ELR (cell line): ENCODE results near the gene CDH13.

Experiments
- DNase-seq: peaks from one replicate; pipeline ENCODE4 v3.0.0-alpha.2; 2015; ENCODE audit warnings: low read depth

Gene CDH13

DNA sequence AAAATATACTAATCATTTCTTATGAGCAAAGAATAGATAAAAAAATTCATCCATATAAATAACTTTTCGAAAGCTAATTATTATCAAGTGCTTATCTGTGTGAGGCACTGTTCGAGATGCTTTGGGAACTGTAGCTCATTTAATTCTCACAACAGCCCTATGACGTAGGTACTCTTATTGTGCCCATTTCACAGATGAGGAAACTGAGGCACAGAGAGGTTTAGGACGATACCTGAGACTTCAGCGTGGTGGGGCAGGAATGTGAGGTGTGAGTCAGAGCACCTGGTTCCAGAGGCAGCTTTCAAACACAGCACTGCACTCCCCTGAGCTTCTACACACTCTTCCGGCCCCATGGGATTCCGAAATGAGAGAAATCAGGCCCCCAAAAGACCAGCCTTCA, 995.2 kb downstream of the CDH13 start:
- no peak for DNase-seq

DNA sequence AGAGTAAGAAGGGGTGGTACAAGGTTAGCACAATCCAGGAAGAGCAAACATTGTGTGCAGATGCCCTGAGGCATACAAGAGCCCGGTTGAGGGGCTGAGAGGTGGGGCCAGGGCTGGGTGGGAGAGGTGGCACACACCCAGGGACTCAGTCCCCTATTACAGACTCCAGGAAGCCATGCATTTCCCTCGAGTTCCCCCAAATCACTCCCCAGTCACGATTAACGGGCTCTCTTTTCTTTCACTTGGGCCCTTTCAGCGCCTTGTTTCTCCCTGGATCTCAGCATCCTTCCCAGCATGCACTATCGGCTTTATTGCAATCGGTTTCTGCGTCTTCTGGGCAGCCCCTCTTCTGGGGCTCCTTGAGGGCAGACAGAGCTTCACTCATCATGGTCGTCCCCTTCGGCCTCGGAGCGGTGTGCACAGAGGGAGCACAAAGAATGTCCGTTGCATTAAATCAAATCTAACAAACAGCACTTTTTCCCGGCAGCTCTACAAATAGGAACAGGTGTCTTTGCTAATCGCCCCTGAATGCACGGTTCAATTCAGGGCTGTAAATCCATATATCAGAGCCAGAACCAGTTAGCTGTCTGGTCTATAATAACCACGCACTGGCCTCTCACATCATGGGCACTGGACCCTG, 996.4 kb downstream of the CDH13 start:
- DNase-seq, result no peak

DNA sequence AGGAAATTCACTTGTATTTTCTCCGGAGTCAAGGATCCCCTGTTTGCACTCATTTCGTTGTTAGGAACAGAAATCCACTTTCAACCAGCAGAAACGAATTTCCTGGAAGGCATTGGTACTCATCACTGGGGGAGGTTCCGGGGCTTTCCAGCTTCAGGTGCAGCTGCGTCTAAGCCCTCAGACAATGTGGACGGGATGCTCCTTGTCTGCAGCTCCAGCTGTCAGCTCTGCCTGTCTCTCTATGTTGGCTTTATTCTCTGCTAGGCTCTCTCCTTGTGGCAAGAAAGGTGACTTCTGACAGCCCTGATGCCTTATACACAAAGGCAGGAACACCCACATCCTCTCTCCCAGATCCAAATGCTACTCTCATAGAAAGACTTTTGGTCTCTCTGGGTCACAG, 997.1 kb downstream of the CDH13 start:
- no peak for DNase-seq

DNA sequence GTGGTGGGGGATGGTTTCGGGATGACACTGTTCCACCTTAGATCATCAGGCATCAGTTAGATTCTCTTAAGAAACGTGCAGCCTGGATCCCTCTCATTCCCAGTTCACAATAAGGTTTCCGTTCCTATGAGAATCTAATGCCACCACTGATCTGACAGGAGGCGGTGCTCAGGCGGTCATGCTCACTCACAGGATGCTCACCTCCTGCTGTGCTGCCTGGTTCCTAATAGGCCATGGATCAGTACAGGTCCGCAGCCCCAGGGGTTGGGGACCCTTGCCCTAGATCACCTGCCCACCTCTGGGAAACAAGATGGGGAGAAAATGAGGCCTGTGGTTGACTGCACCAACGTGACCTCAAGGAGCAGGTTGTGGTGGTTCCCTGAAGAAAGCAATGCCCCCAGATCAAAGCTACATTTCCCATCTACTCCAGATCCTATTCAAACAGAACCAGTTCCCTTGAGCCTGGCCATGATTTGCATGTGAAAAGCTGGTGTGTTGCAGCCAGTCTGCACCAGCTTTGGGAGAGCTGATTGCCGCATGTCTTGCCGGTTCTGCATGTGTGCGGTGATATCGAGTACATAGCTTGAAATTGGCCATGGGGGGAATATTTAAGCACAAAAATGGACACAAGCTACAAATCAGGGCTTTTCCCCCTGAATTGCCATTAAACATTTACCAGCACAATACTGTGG, 997.8 kb downstream of the CDH13 start:
- DNase-seq, result no peak

DNA sequence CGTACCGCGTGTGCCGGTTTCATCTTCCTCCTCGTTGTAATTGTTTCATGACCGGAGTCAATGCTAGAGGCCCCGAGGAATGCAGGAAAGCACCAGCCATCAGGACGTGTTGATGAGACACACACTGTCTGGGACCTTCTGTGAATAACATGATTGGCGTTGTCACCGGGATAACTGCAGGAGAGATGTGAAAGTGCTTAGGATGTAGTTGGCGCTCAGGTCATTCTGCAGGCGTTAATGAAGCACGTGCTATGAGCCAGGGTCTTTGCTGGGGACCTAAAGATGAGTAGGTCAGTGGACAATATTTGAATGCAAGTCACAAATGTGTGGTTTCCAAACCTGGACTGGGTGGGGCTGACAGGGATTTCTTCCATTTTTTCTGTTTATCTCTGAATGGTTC, 999.4 kb downstream of the CDH13 start:
- DNase-seq, result no peak

DNA sequence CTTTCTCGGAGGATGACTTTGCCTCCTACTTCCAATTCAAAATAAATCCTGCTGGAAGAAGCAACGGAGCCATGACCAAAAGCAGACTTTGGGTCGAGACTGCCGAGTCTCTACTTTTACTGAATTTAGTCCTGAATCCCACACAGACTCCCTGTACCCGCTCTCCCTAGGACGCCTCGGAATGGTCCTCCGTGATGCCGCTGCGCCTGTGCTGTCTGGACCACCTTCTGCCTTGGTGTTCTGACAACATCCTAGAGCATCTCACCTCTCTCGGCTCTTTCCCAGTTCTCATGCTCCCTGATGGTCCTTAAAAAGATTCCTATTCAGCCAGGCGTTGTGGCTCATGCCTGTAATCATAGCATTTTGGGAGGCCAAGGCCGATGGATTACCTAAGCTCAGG, 999.9 kb downstream of the CDH13 start:
- DNase-seq, result no peak

DNA sequence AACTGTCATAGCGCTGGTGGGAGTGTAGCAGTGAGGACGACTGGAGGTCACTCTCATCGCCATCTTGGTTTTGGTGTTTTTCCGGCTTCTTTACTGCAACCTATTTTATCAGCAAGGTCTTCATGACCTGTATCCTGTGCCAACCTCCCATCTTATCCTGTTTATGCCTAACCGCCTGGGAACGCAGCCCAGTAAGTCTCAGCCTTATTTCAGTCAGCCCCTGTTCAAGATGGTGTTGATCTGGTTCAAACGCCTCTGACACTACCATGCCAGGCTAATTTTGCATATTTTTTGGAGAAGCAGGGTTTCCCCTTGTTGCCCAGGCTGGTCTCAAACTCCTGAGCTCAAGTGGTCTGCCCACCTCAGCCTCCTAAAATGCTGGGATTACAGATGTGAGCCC, 1001.2 kb downstream of the CDH13 start:
- DNase-seq, result no peak

DNA sequence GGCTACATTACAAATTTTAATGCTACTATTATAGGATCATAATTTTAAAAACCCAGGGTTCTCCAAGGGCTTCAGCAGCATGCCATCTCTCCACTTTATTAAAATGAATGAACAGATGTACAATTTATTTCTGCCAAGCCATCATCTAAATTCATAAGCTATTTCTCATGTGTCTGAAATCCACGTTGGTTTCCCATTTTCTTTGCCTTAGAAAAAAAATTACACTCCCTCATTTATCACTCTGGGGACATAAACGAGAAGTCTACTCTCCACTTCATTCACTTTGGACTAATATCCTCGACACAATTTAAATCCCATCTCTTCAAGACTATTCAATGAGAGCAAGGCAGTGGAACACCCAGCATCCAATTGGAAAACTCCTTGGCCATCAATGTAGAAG, 1002.7 kb downstream of the CDH13 start:
- no peak for DNase-seq

DNA sequence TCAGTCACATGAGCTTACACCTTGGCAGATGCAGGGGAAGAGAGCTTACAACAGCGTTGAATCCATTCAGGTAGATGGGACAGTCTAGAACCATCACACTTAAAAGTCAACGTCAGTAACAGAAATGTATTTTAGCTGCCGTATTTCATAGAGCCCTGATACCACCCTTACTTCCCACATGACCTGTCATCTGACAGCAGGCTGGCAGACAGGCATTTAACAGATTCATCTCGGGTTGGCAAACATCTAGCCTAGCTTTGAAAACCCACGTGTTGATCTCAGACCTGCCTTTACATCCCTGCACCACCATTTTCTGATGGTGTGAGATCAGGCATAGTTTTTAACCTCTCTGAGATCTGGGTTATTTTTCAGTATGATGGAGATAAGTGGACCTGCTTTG, 1003.1 kb downstream of the CDH13 start:
- DNase-seq, result no peak

DNA sequence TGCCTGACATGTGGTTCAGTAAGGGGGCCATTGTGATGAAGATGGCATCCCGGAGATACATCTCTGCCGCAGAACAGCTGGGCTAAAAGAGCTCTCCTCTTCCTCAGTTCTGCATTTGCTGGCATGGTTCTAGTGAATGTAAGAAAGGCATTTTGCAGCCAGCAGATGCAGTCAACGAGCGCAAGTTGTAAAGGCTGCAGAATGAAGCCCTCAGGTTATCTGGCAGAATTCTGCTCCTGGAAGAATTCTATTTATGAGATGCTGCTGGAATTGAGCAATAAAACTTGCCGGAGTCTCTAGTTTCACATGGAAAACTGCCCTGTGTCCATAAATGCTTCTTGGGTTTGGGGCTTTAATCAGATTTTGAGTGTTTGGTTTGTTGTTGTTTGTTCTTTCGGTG, 1004.2 kb downstream of the CDH13 start:
- no peak for DNase-seq

DNA sequence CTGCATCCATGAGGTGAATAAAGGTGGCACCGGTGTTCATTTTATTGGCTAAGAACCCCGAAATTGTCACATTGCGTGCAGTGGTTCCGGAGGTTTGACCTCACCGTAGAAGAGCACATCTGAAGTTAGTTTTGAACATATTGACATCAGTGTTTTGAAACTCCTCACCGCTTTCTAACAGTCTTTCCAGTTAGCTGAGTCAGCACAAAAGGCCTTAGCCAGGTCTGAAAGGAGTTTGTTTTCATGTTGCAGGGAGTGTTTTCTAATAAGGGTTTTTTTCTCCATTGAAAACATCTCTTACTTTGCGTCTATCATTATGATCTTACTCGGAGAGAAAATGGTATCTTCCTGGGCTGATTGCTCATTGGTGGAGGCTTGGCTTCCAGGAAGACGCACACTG, 1006.5 kb downstream of the CDH13 start:
- DNase-seq, result no peak

DNA sequence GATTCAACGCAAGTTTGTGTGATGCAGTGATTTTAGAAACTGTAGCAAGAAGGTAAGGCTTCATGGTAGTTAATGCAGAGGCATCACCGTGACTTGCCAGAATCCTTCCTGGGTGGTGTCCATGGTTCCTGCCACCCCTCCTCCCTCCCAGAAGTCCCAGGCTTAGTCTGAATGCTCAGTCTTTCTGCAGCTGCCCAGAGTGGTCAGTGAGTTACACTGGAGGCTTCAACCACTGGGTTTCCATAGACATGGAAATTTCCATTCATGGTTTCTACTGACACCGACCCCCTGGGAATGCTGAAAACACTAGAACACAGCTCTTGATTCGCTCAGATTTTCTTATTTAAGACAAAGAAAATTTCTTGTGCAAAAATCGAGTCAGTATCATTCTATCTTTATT, 1021.6 kb downstream of the CDH13 start:
- DNase-seq, result no peak

DNA sequence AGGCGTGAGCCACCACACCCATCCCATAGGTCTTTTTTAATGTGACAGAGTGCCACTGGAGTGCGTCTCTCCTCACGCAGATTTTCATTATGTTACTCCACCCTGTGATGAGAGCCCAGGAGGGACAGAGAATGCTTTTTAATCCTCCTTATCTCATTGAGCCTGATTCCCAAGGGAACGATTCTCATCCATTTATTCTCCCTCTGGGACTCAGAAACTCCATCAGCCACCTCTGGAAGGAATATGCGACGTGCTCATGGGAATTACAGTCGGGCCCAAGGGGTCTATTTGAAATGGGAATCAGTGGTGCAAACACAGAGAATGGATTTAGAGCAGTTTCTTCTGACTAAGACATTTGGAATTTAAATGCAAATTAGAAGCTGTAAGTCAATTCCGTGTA, 1025.1 kb downstream of the CDH13 start:
- peak; percentile 10 for DNase-seq

DNA sequence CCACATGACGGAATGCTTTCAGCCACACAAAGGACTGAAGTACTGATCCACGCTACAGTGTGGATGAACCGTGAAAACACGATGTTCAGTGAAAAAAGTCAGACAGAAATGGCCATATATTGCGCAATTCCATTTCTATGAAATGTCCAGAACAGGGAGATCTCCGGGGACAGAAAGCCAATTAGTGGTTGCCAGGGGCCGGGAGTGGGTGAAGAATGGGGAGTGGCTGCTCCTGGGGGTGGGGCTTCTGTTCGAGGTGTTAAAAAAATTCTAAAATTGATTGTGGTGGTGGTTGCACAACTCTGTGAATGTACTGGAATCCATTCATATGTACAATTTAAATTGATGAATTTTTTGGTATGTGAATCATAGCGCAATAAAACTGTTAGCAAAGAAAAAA, 1026.2 kb downstream of the CDH13 start:
- DNase-seq, result peak; percentile 10

DNA sequence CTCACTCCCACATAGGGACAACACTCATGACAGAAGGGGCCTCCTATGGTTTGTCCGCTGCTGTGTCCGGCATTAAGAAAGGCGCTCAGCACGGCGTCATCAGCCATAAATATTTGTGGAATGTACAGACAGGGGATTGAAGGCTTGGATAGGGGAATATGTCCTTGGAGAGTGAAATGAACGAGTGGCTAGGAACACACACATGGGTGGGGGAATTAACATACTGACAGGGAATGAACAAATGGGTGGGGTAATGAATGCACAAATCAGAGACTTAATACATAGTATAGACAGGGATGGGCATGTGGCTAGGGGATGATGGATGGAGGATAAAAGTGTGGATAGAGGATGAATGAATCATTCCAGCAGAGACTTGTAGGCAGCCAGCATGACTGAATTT, 1027.0 kb downstream of the CDH13 start:
- peak; percentile 56 for DNase-seq

DNA sequence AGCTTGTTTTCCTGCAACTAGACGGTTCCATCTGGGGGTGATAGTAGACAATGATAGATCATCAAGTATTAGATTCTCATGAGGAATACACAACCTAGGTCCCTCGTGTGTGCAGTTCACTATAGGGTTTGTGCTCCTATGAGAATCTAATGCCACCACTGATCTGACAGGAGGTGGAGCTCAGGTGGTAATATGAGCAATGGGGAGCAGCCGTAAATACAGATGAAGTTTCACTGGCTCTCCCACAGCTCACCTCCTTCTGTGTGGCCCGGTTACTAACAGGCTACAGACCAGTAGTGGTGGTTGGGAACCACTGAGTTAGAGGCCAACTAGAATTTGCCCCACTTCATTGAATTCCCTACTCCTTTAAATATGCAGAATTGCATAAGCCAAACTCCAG, 1033.5 kb downstream of the CDH13 start:
- no peak for DNase-seq

DNA sequence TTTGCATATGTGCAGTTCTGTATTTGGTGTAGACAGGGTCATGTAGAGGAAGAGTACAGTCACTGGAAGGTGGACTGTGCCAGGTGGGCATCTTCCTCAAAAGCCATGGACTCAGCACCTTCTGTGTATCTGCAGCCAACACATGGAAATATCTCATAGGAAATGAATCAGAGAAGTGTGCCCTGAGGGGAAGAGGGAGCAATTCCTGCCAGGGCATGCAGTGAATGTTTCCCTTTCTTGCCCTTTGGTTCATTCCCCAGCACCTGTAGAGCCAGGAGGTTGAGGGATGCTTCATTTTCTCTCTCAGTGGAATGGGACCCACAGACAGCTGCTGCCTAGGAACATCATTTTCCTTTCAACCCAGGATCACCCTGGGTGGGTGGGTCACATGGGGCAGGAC, 1034.9 kb downstream of the CDH13 start:
- DNase-seq, result peak; percentile 32

DNA sequence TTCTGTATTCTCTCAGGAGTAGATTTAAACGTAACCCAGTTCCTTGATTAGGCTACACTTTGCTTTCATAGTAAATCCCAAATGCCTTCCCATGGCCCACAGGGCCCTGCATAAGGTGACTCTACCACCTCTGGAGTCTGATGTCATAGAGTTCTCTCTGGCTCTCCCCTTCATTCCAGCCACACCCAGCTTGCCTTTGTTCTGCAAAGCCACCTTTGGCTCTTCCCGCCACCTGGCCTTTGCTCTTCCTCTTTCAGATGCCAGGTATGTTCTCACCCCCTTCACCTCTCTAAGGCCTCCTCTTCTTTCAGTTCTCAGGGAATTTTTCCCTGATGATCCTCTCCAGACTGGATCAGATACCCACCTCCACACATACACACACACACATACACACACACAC, 1039.7 kb downstream of the CDH13 start:
- no peak for DNase-seq

DNA sequence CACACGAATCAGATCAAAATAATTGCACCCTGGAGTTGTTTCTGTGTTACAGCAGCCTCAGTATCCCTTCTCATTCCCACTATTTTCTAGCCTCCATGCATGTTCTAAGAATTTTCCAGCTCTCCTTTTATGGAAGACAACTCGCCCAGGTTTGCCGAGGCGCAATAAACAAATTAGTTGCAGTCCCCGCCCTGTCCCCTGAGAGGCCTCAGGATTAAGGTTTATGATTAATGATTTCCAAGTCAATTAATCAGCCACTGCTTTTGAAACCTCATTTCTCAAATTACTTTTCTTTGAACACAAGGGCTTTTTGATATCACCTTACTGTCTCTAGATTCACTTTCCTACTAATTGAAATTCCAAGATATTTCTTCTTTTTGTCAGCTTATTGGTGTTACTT, 1042.7 kb downstream of the CDH13 start:
- DNase-seq, result no peak

DNA sequence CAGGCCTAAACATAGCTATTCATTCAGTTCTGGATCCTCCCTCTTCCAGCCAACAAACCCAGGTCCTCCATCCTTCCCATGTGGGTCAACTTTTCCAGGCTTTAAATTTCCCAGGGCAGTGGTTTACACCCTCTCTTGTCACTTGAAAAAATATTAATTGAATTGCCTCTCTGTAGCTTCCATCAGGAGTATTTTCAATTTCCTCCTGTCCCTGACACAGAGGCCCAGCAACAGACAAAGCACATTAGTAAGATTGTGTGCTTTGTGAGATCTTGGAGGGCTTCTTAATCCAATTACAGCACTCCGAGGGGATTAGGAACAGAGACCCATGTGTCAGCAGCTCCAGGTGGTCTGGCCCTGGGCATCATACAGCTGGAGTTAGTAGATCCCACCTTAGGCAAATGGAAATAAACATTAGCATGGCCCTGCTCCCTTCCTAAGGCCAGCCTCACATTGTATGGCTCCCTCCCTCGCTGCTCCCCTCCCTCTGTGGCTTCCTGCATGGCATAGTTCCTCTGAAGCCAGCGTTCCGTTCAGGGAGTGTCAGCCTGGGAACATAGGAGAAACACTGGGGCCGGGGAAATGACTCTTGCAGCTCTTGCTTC, 1048.3 kb downstream of the CDH13 start:
- no peak for DNase-seq

DNA sequence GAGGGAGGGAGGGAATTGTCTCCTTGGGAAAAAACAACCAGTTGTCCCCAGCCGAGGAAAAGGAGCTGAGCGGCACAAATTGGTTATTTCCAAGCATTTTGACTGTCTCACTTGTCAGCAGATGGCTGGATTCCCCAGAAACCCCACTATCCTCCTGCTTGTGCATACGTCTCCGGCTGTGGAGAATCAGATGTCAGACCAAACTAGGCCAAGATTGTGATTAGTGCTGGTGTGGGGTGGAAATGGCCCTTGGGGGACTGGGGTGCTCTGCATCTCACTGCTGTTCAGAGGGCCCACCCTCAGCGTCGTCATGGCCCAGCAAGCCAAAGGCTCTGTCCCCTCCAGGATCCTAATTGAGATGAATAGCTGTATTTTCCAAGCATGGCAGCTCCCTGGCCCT, 1049.3 kb downstream of the CDH13 start:
- no peak for DNase-seq

DNA sequence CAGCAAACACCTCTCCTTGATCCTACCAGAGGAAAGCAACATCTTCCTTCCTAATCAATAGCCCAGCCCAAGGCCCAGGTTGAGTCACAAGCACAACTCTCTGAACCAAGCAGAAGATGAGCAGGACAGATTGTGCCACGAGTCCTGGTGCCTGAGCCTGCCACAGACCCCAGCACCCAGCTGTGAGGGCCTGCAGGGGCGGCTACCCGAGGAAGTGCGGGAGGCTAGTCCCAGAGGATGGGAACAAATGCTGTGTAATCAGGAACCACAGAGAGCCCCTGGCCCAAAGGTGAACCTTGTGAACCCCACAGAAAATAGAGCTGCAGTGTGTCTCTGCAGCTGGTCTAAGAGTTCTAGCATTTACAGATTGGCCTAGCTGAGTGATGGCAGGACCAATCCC, 1054.2 kb downstream of the CDH13 start:
- DNase-seq, result no peak

DNA sequence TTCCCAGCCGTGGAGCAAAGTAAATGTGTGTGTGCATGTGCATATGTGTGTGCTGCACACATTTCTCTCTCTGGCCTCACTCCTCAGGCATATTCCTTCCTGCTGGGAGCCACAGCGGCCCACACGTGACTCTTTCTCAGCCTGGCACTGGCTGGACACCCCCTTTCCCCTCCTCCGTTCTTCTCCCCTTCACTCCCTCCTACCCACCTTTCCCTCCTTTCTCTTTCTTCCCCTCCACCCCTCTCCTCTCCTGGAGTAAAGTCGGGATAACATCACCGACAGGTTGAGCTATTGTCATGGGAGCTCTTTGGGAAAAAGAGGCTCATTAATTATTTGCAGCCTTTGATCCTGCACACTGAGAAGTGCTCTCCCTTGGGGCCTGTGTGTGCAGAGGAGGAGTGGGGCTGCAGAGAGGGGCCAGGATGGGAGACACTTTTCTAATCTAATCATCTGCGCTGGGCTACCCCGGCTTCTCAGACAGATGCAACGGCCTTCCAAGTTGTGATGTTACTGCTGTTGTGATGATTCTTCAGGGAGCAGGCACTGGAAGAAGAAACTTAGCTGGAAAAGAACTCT, 1054.7 kb downstream of the CDH13 start:
- no peak for DNase-seq
